AG04450 (cell line): ENCODE results near the gene GOLT1A. TPM values are rescaled to one million over a fixed set of nuclear protein-coding genes. Genes with fewer than 3 reads are reported as not detected.

Experiments
- CTCF ChIA-PET: fragments of 300-600, 350-600 bp; formaldehyde crosslinking; extraction: SDS; loops from one replicate; lab custom pipeline; 2022; ENCODE audit warnings: antibody characterized with exemption, inconsistent platforms; lab: Charles Lee
- POLR2A ChIA-PET: fragments of 350-600 bp; formaldehyde crosslinking; extraction: SDS; loops from one replicate; lab custom pipeline; 2021; ENCODE audit warnings: antibody characterized with exemption, inconsistent platforms; lab: Yijun Ruan, JAX
- DNase-seq: peaks from one replicate; pipeline ENCODE4 v3.0.0-alpha.2; 2011; ENCODE audit warnings: low read depth, low spot score
- H3K27ac ChIP-seq: one replicate; pipeline ENCODE4 v1.5.1; 2012; ENCODE audit warnings: low read depth, low read length, control low read depth
- H3K27me3 ChIP-seq: one replicate; pipeline ENCODE4 v1.6.0; 2012; ENCODE audit warnings: low read length; ENCODE audit not compliant: control insufficient read depth, insufficient read depth
- H3K4me3 ChIP-seq: 2 replicates; pipeline ENCODE4 v1.5.1; 2011; ENCODE audit warnings: mild to moderate bottlenecking, low read depth, low read length, control low read depth
- H3K9me3 ChIP-seq: 2 replicates; pipeline ENCODE4 v1.5.1; 2012; ENCODE audit warnings: low read length; ENCODE audit not compliant: control insufficient read depth, insufficient read depth
- CTCF ChIP-seq: IDR thresholded peaks from 2 replicates; pipeline ENCODE4 v1.5.1; 2011; ENCODE audit warnings: low read depth, low read length, control low read depth, inconsistent platforms
- polyA plus RNA-seq: library from polyadenylated mRNA; depleted of rRNA; stranded (reverse); fragments of >200 nt; gene quantifications from 2 replicates; pipeline ENCODE4 v1.2.3, GENCODE V29; 2011

Gene GOLT1A
- polyA plus RNA-seq, 1 experiment, result not detected

DNA sequence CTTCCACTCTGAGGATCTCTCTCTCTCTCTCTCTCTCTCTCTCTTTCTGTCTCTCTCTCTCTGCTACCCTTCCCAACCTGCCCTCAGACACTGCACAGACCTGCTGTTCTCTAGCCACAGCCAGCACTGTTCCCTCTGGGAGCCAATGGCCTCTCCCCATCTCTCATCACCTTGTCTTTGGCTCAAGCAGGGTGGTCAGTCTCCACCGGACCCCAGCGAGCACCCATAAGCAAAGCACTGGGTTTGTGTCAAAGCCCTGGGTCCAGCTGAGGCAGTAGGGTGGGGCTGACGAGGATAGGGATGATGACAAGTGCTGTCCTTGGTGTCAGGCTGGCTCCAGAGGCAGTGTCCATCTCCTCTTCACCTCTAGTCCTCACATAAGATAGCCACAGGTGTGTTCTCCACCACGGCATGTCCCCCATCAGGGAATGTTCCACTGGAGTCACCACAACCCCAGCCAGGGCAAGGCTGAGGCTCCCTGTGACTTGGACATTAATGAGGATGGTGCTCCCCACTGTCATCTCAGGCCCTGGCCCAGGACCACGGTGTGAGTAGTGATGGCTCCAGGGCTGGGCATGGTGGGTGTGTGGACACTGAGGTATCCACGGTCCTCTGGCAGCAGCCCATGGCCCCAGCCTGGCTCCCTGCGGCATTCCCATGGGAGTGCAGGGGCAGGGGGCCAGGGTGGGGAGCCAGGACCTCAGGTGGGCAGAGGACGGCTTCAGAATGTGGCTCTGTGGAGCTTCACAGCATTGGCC lies 8.4 kb upstream of the GOLT1A start:
- no peak overlapping the region for H3K27ac ChIP-seq
- H3K4me3 ChIP-seq, result no peak overlapping the region
- ChIA-PET POLR2A (no interaction called here), CTCF (interaction anchor here (1.4 to 1.8 kb wide), 2 partner anchors 8 to 141 kb away, joined by 5 read pairs; partner anchors contain the start of gene GOLT1A)
- no peak for TF ChIP-seq CTCF
- no peaks in the 10 kb centered on the region; the same call in 1 of the 2 replicates for H3K9me3 ChIP-seq
- H3K27me3 ChIP-seq, result no peaks in the 10 kb centered on the region
- DNase-seq, result no peak

- no peak for DNase-seq
- H3K27me3 ChIP-seq, result no peaks in the 10 kb centered on the region
- H3K4me3 ChIP-seq, result no peak overlapping the region
- no peak for TF ChIP-seq CTCF
- H3K27ac ChIP-seq, result no peak overlapping the region
- POLR2A ChIA-PET, result no interaction called here
- no peaks in the 10 kb centered on the region; the same call in 1 of the 2 replicates for H3K9me3 ChIP-seq
- CTCF ChIA-PET, result interaction anchor here (1.8 kb wide), 1 partner anchor 142 kb away, joined by 5 read pairs; no protein-coding TSS in a partner anchor
Measured at GRCh38 chr1:204221271-204221670, 7.5 kb upstream of the GOLT1A start.

DNA sequence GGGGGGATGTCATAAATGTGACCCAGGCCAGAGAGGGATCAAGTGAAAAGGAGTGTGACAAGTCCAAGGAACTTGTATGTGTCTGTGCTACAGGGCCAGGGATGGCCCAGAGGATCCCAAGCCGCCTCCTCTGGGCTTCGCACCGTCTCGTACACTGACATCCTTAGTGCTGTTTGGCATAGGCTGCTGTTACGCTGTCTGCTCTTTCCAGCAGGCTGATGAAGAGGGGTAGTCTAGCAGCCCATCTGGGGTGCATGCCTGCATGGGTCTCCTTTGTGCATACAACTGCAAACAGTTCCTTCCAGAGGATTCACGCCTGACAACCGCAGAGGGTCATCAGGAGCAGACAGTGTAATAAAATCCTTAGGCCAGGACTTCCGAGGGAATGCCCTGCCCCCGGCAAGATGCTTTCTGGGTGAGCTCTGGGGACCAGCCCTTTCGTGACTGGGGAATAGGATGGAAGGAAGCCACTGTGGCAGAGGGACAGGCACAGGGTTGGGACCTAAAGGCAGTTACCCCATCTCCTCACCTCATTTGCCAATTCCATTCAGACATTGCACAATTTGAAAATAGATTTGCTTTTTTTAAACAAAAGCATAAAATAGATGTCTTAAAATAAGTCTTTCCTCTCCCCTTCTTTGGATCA lies 6.3 kb upstream of the GOLT1A start:
- H3K4me3 ChIP-seq, result no peak overlapping the region
- no peak for DNase-seq
- ChIA-PET POLR2A (no interaction called here), CTCF (interaction anchor here (0.9 to 7.7 kb wide), 4 partner anchors 14 to 143 kb away, joined by 4 to 195 read pairs (median 32); partner anchors contain the start of gene PLEKHA6)
- H3K9me3 ChIP-seq, result no peaks in the 10 kb centered on the region
- H3K27me3 ChIP-seq, result no peaks in the 10 kb centered on the region
- H3K27ac ChIP-seq, result no peak overlapping the region
- TF ChIP-seq CTCF, result no peak

DNA sequence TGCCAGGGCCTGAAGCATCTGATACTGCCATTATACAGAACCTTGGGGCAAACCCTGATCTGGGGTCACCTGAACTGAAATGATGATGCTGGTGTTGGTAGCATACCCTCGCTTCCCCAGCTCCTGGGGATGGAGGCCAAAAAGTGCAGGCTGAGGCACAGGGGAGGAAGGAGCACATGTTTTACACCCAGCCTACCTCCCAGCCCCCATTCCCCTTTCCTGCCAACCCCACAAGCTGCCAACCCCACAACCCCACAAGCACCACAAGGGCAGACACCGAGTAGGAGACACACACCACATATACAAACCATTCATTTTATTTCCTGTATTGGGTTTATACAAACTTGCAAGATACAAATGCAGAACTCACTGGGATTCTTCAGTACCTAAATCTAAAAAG lies 4.8 kb upstream of the GOLT1A start:
- no peak for DNase-seq
- POLR2A ChIA-PET, result interaction anchor here (0.6 kb wide), 1 partner anchor 857 kb away, joined by 3 read pairs; no protein-coding TSS in a partner anchor
- Histone ChIP-seq H3K27ac (no peak overlapping the region), H3K4me3 (no peak overlapping the region), H3K9me3 (no peaks in the 10 kb centered on the region; the same call in 1 of the 2 replicates), H3K27me3 (peaks cover under 1% of the 10 kb centered on the region)
- CTCF ChIA-PET, result interaction anchor here (1.9 to 7.7 kb wide), 3 partner anchors 13 to 143 kb away, joined by 4 to 195 read pairs (median 58); partner anchors contain the start of gene PLEKHA6
- no peak for TF ChIP-seq CTCF
